Measurements from ENCODE around the gene MTIF2. TPM values are rescaled to one million over a fixed set of nuclear protein-coding genes. Genes with fewer than 3 reads are reported as not detected.
"Not testable (repeated sequence)": the region's sequence is repeated elsewhere in the genome, so short reads cannot be mapped to it uniquely, and the experiment has no call there.

MTIF2 gene
- total RNA-seq, 1 donor from 2014 or later: 19.6 TPM

- TF ChIP-seq CTCF (IDR thresholded peaks at IDR 0.05): no peak
- DNase-seq: no peak
- intact Hi-C loops (cut with DNase I): no loop called here
- Histone ChIP-seq H3K27me3 (no peaks in the 10 kb centered on the region), H3K4me1 (no peaks in the 10 kb centered on the region), H3K4me3 (no peak overlapping the region), H3K36me3 (peaks cover 6% of the 10 kb centered on the region), H3K27ac (no peak overlapping the region), H3K9me3 (no peaks in the 10 kb centered on the region)
- no peak for ATAC-seq
Observed at GRCh38 chr2:55301277-55301676, 32.2 kb upstream of the MTIF2 start.

GRCh38 chr2:55296393-55296792 is 27.4 kb upstream of the MTIF2 start:
- Histone ChIP-seq H3K36me3 (peaks cover 11% of the 10 kb centered on the region), H3K9me3 (no peaks in the 10 kb centered on the region), H3K4me3 (no peak overlapping the region), H3K27me3 (no peaks in the 10 kb centered on the region), H3K27ac (no peak overlapping the region), H3K4me1 (peaks cover 7% of the 10 kb centered on the region)
- no peak for ATAC-seq
- TF ChIP-seq CTCF (IDR thresholded peaks at IDR 0.05): no peak
- no peak for DNase-seq
- intact Hi-C loops (cut with DNase I): no loop called here

- Histone ChIP-seq H3K36me3 (no peaks in the 10 kb centered on the region), H3K4me1 (peaks cover 9% of the 10 kb centered on the region), H3K9me3 (no peaks in the 10 kb centered on the region), H3K27me3 (no peaks in the 10 kb centered on the region), H3K4me3 (peak overlapping the region; percentile 92), H3K27ac (no peak overlapping the region)
- no peak for DNase-seq
- intact Hi-C loops (cut with DNase I): no loop called here
- TF ChIP-seq CTCF (IDR thresholded peaks at IDR 0.05): no peak
- ATAC-seq: no peak
Observed at GRCh38 chr2:55283083-55283482, 14.1 kb upstream of the MTIF2 start.

- peak; percentile 99 for ATAC-seq
- no peak for TF ChIP-seq CTCF (IDR thresholded peaks at IDR 0.05)
- peak overlapping the region; percentile 97 for H3K27ac ChIP-seq
- intact Hi-C loops (cut with DNase I): no loop called here
- peak; percentile 97 for DNase-seq
- H3K36me3 ChIP-seq: no peaks in the 10 kb centered on the region
- H3K27me3 ChIP-seq: no peaks in the 10 kb centered on the region
- peaks cover 9% of the 10 kb centered on the region for H3K4me1 ChIP-seq
- H3K4me3 ChIP-seq: peak overlapping the region; percentile 92
- no peaks in the 10 kb centered on the region for H3K9me3 ChIP-seq
Observed at GRCh38 chr2:55282110-55282917, 13.3 kb upstream of the MTIF2 start.

GRCh38 chr2:55280851-55281546 is 12.0 kb upstream of the MTIF2 start:
- Histone ChIP-seq H3K4me3 (peak overlapping the region; percentile 92), H3K27ac (peak overlapping the region; percentile 97)
- H3K27me3 ChIP-seq; H3K36me3 ChIP-seq; DNase-seq; ATAC-seq; H3K9me3 ChIP-seq; intact Hi-C loops (cut with DNase I); H3K4me1 ChIP-seq: not testable (repeated sequence)

- H3K9me3 ChIP-seq; H3K27me3 ChIP-seq; H3K4me1 ChIP-seq; intact Hi-C loops (cut with DNase I); H3K36me3 ChIP-seq; ATAC-seq; DNase-seq; H3K4me3 ChIP-seq; H3K27ac ChIP-seq: not testable (repeated sequence)
Observed at GRCh38 chr2:55279859-55280424, 10.9 kb upstream of the MTIF2 start.

- H3K4me1 ChIP-seq; H3K27ac ChIP-seq; H3K9me3 ChIP-seq; H3K27me3 ChIP-seq; H3K36me3 ChIP-seq; DNase-seq; H3K4me3 ChIP-seq; intact Hi-C loops (cut with DNase I); ATAC-seq: not testable (repeated sequence)
Observed at GRCh38 chr2:55279214-55279835, 10.3 kb upstream of the MTIF2 start.
